VCaP (cell line): ENCODE measurements around the gene SLC16A5.

Source experiments
- H3K27ac ChIP-seq: fragments of 450-650 bp; 2 replicates; pipeline ENCODE4 v1.5.1; 2017
- CTCF ChIP-seq: fragments of 450-650 bp; conservative IDR thresholded peaks from 2 replicates; pipeline ENCODE4 v1.5.1; 2017; ENCODE audit warnings: mild to moderate bottlenecking, moderate library complexity

SLC16A5 gene

DNA sequence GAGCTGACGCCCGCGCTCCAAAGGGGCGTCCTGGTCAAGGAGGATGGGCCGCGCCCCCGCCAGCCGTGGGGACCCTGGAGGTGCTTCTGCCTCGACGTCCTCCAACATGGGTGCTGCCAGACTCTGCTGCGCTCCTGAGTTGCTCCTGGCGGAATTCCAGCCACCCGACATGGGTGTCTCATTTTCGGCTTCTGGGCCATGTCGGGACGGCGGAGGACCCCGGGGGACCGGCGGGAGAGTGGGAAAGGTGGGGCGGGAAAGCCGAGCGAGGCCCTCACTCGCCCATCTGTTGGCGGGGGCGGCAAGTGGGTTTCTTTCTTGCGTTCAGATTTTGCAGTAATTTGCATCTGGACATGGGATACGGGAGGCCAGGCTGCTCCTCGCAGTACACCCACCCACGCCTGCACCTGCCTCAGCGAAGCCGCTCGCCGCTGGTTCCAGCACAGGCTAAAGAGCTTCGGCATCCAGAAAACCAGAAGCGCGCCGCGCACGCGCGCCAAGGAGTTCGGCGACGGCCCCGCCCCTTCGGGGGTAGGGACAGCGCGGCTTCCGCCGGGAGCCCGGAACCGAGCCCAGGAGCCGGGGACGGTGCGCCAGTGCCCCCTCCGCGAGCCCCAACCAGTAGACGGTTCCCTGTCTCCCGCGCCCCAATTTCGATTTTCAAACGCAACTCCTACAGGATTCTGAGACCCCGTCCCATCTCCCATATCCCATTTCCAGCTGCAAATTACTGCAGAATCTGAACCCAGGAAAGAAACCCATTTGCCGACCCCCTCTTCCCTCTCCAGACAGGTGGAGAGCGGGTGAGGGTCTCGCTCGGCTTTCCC lies 21.9 kb downstream of the SLC16A5 start, which contains the start of gene ARMC7:
TSS of gene ARMC7 (plus strand) at position 563 of the 827 bp plus-strand sequence. CDS start 320 bp downstream, outside the sequence.
- no peak for TF ChIP-seq CTCF
- peak within 1 kb of the TSS; percentile 81 for H3K27ac ChIP-seq

DNA sequence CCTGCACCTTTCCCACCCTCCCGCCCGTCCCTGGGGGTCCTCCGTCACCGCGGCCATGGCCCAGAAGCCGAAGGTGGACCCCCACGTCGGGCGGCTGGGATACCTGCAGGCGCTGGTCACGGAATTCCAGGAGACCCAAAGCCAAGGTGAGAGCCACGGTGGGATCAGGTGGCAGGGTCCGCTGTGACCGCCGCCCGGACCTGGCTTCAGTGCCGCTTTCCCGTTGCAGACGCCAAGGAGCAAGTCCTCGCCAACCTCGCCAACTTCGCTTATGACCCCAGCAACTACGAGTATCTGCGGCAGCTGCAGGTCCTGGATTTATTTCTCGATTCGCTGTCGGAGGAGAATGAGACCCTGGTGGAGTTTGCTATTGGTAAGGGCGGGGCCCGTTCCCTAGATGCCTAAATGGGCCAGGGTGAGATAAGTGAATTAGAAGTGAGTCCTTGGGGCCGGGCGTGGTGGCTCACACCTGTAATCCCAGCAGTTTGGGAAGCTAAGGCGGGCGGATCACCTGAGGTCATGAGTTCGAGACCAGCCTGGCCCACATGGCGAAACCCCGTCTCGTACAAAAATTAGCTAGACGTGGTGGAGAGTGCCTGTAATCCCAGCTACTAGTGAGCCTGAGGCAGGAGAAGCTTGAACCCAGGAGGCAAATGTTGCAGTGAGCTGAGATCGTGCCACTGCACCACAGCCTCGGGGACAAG lies 22.6 kb downstream of the SLC16A5 start:
- no peak for TF ChIP-seq CTCF
- peak overlapping the region; percentile 81 for H3K27ac ChIP-seq

- no peak for TF ChIP-seq CTCF
- no peak overlapping the region for H3K27ac ChIP-seq
Measured at GRCh38 chr17:75111777-75112335, 24.1 kb downstream of the SLC16A5 start.

- H3K27ac ChIP-seq = peak overlapping the region; percentile 71
- peak; percentile 95 for TF ChIP-seq CTCF
Measured at GRCh38 chr17:75113798-75114551, 26.2 kb downstream of the SLC16A5 start.

DNA sequence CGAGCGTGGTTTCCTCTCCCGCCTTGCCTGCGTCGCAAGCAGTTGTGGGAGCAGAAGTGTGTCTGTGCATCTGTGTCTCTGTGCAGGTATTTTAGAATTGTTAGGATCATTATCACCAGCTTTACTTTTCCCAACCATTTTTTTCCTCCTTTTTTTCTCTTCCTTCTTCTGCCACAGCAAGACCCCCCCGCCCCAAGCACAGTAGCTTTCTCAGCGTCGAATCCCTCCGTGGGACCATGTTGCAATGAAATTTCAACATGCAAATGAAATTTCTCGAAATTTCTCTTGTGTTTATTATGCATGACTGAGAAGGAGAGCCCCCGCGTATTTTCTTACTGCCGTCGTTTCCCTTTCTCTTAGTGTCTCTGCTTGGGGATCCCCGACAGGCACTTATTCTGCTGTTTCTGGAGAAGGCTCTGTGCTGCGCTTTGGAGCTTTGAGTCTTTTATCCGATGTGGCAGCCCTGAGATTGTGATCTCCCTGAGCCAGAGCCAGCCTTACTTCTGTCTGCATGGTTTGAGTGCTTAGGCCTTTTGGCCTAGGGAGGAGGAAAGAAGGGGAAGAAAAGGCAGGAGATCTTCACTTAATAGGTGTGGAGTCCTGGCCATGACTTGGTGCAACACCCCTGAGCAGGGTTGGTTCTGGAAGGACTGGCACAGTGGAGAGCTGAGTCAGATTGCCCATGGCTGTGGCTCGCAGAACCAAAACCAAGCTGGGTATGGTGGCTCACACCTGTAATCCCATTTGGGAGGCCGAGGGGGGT lies 27.0 kb downstream of the SLC16A5 start:
- no peak for TF ChIP-seq CTCF
- H3K27ac ChIP-seq = peak overlapping the region; percentile 71

GRCh38 chr17:75115555-75115954 lies 27.8 kb downstream of the SLC16A5 start:
- H3K27ac ChIP-seq = no peak overlapping the region

More at GRCh38 chr17:75115555-75115954, 27.8 kb downstream of the SLC16A5 start:
- TF ChIP-seq CTCF = no peak
